ENCODE data around the gene HSH2D. TPM values are rescaled to one million over a fixed set of nuclear protein-coding genes. Genes with fewer than 3 reads are reported as not detected.
"Not testable (repeated sequence)": the region's sequence is repeated elsewhere in the genome, so short reads cannot be mapped to it uniquely, and the experiment has no call there.

HSH2D gene
- total and polyA plus RNA-seq, 9 of the 15 experiments (the other 6 are each of a cell fraction or from before 2014, with no cell fraction given), result 0.03 to 1.1 (median 0.35) TPM; not detected in 1

GRCh38 chr19:16099314-16099965 lies 44.0 kb upstream of the HSH2D start:
- ATAC-seq; FAIRE-seq; H4K20me1 ChIP-seq (replicated peaks; ENCODE audit: control insufficient read depth, insufficient read depth, low read length); CTCF ChIA-PET (ENCODE audit: low intra/inter-chr PET ratio); H3K4me1 ChIP-seq (replicated peaks in 1 of 2; ENCODE audit: control insufficient read depth in 2 of 2, insufficient read depth in 2 of 2, low read length in 2 of 2); DNase-seq (ENCODE audit: extremely low read depth in 1 of 4, low spot score in 3 of 4); H3K9me3 ChIP-seq (replicated peaks; ENCODE audit: control insufficient read depth, insufficient read depth, low read depth, low read length); BruUV-seq (replicated peaks); H3K4me2 ChIP-seq (ENCODE audit: insufficient read depth, low read length); H3K9me1 ChIP-seq (ENCODE audit: control insufficient read depth, insufficient read depth, low read length); H3K79me2 ChIP-seq (ENCODE audit: control insufficient read depth, insufficient read depth, low read length); H3K27ac ChIP-seq (ENCODE audit: extremely low read depth, low read depth, low read length); intact Hi-C loops (cut with micrococcal nuclease); H3K9ac ChIP-seq (ENCODE audit: insufficient read depth in 1 of 2, low read depth in 2 of 2, low read length in 2 of 2); H3K27me3 ChIP-seq (ENCODE audit: control insufficient read depth in 2 of 2, insufficient read depth in 2 of 2, low read length in 2 of 2); H2AFZ ChIP-seq (ENCODE audit: low read depth, low read length); H3K4me3 ChIP-seq; in situ Hi-C loops (cut with MboI): not testable (repeated sequence)
- H3K36me3 ChIP-seq (ENCODE audit: control insufficient read depth, insufficient read depth, low read length), result peaks cover 64% of the 10 kb centered on the region; the same call in 2 of the 3 replicates
- POLR2A ChIA-PET, result interaction anchor here (0.6 to 7.2 kb wide), 4 partner anchors 9 to 25 kb away, joined by 3 to 67 read pairs (median 4); no protein-coding TSS in a partner anchor
- 80% methylated on average over 8 of the region's 8 CpGs for WGBS (ENCODE audit: insufficient coverage, low coverage, missing lambda C conversion rate)

GRCh38 chr19:16100524-16100923 lies 43.0 kb upstream of the HSH2D start:
- no peak overlapping the region for H3K27ac ChIP-seq (ENCODE audit: extremely low read depth, low read depth, low read length)
- intact Hi-C loops (cut with micrococcal nuclease), result no loop called here
- peaks cover 53% of the 10 kb centered on the region; the same call in 2 of the 3 replicates for H3K36me3 ChIP-seq (ENCODE audit: control insufficient read depth, insufficient read depth, low read length)
- POLR2A ChIA-PET, result interaction anchor here (2.4 to 7.2 kb wide), 2 partner anchors 10 to 14 kb away, joined by 6 to 67 read pairs; no protein-coding TSS in a partner anchor
- H3K4me3 ChIP-seq, result no peak overlapping the region
- no TSS peak for BruUV-seq (replicated peaks)
- in situ Hi-C loops (cut with MboI), result no loop called here
- no peak overlapping the region for H3K4me2 ChIP-seq (ENCODE audit: insufficient read depth, low read length)
- H3K9me3 ChIP-seq (replicated peaks; ENCODE audit: control insufficient read depth, insufficient read depth, low read depth, low read length), result no peaks in the 10 kb centered on the region
- H2AFZ ChIP-seq (ENCODE audit: low read depth, low read length), result no peak overlapping the region
- no peak overlapping the region for H3K9ac ChIP-seq (ENCODE audit: insufficient read depth in 1 of 2, low read depth in 2 of 2, low read length in 2 of 2)
- CTCF ChIA-PET (ENCODE audit: low intra/inter-chr PET ratio), result no interaction called here
- no peaks in the 10 kb centered on the region for H4K20me1 ChIP-seq (replicated peaks; ENCODE audit: control insufficient read depth, insufficient read depth, low read length)
- H3K9me1 ChIP-seq (ENCODE audit: control insufficient read depth, insufficient read depth, low read length), result no peaks in the 10 kb centered on the region
- WGBS (ENCODE audit: insufficient coverage, low coverage, missing lambda C conversion rate), result 86% methylated on average over 4 of the region's 4 CpGs
- H3K79me2 ChIP-seq (ENCODE audit: control insufficient read depth, insufficient read depth, low read length), result no peaks in the 10 kb centered on the region
- H3K27me3 ChIP-seq (ENCODE audit: control insufficient read depth in 2 of 2, insufficient read depth in 2 of 2, low read length in 2 of 2), result no peaks in the 10 kb centered on the region
- FAIRE-seq, result no peak
- TF ChIP-seq WHSC1 (IDR thresholded peaks at IDR 0.05; ENCODE audit: low read length) (no peak), ZNF121 (CRISPR knock-in tag; conservative IDR thresholded peaks at IDR 0.05) (peak; percentile 37; the same call in 1 of the 2 replicates)
- no peak for ATAC-seq
- no peaks in the 10 kb centered on the region for H3K4me1 ChIP-seq (replicated peaks in 1 of 2; ENCODE audit: control insufficient read depth in 2 of 2, insufficient read depth in 2 of 2, low read length in 2 of 2)
- no peak for DNase-seq (ENCODE audit: extremely low read depth in 1 of 4, low spot score in 3 of 4)

Data from K562 (cell line).